Effector memory CD8-positive, alpha-beta T cell (primary cell): ENCODE measurements around the gene CMTM7.
"Not testable (repeated sequence)": the region's sequence is repeated elsewhere in the genome, so short reads cannot be mapped to it uniquely, and the experiment has no call there.

Source experiments
- ATAC-seq: fragments of 150-1000 bp; cut with Tn5 transposase; replicated peaks from 2 replicates; pipeline ENCODE4 v1.10.0; 2021; ENCODE audit warnings: mild to moderate bottlenecking, moderate library complexity
- DNase-seq, 3 experiments: peaks; one replicate each; pipeline ENCODE4 v3.0.0; 2021
- H3K27ac Mint-ChIP-seq, 2 donors: one replicate each; pipeline ENCODE4 v1.8.0; 2022; ENCODE audit warnings: mild to moderate bottlenecking in 2 of 2, mixed read lengths in 2 of 2, moderate library complexity in 2 of 2
- H3K27me3 Mint-ChIP-seq, 2 donors: one replicate each; pipeline ENCODE4 v1.8.0; 2022; ENCODE audit warnings: mixed read lengths in 2 of 2
- H3K36me3 Mint-ChIP-seq: one replicate; pipeline ENCODE4 v1.8.0; 2022; ENCODE audit warnings: mild to moderate bottlenecking, moderate library complexity, mixed read lengths; ENCODE audit not compliant: insufficient read depth
- H3K4me1 Mint-ChIP-seq, 2 donors: one replicate each; pipeline ENCODE4 v1.8.0; 2022; ENCODE audit warnings: low read depth in 2 of 2, mixed read lengths in 2 of 2
- H3K4me3 Mint-ChIP-seq, 2 donors: one replicate each; pipeline ENCODE4 v1.8.0; 2022; ENCODE audit warnings: mild to moderate bottlenecking in 2 of 2, mixed read lengths in 2 of 2, moderate library complexity in 2 of 2
- H3K9me3 Mint-ChIP-seq, 2 donors: one replicate each; pipeline ENCODE4 v1.8.0; 2022; ENCODE audit warnings: mixed read lengths in 2 of 2

The CMTM7 gene

DNA sequence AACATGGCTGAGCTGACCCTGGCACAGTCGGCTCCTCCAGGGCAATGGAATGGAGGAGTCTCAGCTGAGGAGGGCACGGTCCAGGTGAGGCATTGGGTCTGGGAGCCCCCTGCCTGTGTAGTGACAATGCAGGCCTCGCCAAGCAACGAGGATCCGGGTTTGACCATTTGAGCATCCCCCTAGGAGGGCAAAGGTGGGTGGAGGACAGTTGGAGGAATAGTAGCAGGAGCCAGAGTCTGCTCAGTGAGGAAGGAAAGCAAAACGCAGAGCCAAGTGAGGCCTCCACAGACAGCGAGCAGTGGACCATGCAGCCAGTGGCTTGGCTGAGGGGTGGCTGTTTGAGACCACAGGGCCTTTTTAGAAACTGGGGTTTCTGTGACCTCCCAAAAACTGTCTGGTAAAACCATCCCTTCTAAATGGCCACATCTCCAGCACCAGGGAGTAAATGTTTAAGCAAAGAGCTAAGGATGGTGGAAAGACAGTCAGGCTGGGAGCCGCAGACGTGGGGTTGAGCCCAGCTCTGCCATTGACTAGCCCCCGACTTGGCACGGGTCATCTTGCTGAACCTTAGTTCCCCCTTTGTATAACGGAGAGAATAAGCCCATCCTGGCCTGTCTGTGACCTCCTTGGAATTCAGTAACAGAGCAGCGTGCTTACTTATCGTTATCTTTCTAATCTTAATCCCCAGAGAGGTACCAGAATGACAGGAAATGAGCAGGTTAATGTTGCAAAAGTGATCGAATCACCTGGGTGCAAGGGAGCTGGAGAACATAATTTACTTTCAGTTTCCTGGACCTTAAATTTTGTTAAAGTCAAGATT, 64.2 kb downstream of the CMTM7 start:
- DNase-seq (no peak), ATAC-seq (no peak)
- Mint-ChIP-seq H3K4me1 (peaks cover 44 to 52% of the 10 kb centered on the region in 2 donors), H3K27me3 (no peaks in the 10 kb centered on the region), H3K27ac (peak overlapping the region in 1 of 2 donors; percentile 98), H3K9me3 (no peaks in the 10 kb centered on the region), H3K4me3 (peak overlapping the region; percentile 38 to 53), H3K36me3 (peaks cover 27% of the 10 kb centered on the region)

DNA sequence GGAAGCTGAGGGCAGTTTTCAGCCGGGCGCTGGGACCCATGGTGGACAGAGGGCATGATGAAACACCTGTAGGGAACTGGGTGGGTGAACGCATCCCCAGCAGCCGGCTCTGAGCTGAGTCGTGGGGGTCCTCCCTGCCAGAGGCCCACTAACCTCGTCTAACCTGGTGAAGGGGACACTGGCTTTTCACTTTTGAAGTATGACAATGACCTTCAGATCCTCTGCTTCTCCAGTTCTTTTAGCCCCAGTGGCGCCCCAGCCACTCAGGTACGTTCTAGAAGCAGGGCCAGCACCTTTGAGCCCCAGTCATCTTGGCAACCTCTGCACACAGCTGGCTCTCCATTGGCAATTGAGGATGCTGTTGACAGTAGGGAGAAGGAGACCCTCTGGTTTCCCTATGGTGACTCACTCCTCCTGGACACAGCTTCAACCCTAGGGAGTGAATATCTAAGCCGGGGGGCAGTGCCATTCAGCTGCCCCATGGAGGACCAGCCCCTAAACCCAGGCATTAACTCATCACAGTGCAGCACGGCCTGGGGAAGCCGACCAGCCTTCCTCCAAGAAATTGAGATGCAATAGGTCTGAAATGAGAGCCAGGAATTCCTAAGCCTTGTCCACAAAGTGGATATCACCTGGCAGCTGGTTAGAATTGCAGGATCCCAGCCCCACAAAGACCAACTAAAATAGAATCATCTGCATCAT, 64.9 kb downstream of the CMTM7 start:
- no peak for DNase-seq
- Mint-ChIP-seq H3K27me3 (no peaks in the 10 kb centered on the region), H3K4me3 (peak overlapping the region; percentile 38 to 53), H3K36me3 (peaks cover 27% of the 10 kb centered on the region), H3K4me1 (peaks cover 44 to 53% of the 10 kb centered on the region in 2 donors), H3K27ac (peak overlapping the region in 1 of 2 donors; percentile 98), H3K9me3 (no peaks in the 10 kb centered on the region)
- no peak for ATAC-seq

DNA sequence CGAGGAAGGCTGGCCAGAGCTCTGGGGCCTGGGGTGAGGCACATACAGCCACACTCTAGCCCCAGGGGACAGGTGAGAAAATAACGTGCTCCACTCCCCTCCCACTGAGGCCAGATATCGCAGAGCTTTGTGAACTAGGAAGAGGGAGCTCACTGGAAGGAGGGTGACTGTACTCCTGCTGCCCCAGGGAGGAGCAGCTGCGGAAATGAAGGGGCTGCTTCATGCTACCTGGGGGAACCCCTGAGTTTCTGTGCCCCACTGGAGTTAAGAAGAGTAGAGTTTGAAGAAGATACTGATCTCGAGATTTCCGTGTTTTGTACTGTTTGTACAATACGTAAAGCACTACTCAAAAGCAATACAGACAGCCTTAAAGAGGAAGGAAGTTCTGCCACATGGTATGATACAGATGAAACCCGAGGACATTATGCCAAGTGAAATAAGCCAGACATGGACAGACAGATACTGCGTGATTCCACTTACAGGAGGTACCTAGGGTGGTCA, 66.4 kb downstream of the CMTM7 start:
- DNase-seq, result peak; percentile 54 to 61 (median 59)
- Mint-ChIP-seq H3K27ac (peak overlapping the region in 1 of 2 donors; percentile 98), H3K9me3 (no peaks in the 10 kb centered on the region), H3K4me3 (peak overlapping the region; percentile 79 to 83), H3K27me3 (no peaks in the 10 kb centered on the region), H3K36me3 (peaks cover 20% of the 10 kb centered on the region), H3K4me1 (peaks cover 44 to 53% of the 10 kb centered on the region in 2 donors)
- peak; percentile 65 for ATAC-seq

DNA sequence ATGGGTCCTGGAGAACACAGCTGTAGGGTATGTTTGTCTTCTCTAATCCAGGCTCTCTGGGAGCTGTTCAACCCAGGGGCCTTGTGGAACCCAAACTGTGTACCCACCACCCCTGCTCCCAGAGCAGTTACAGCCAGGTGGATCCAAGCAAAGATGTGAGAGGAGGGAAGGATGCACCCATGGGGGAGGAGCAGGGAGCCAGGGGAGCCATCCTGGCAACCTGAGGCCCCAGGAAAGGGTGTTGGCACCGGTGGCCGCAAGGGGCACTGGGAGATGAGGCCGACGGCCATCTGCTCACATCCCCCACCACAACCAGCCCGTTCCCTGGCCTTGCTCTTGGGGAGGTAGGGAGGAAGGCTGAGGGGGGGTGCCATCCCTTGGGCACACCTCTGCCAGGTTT, 67.8 kb downstream of the CMTM7 start:
- Mint-ChIP-seq H3K4me3 (no peak overlapping the region), H3K27me3 (no peaks in the 10 kb centered on the region), H3K36me3 (peaks cover 20% of the 10 kb centered on the region), H3K9me3 (no peaks in the 10 kb centered on the region), H3K27ac (no peak overlapping the region), H3K4me1 (peaks cover 40 to 48% of the 10 kb centered on the region in 2 donors)
- ATAC-seq (no peak), DNase-seq (no peak)

DNA sequence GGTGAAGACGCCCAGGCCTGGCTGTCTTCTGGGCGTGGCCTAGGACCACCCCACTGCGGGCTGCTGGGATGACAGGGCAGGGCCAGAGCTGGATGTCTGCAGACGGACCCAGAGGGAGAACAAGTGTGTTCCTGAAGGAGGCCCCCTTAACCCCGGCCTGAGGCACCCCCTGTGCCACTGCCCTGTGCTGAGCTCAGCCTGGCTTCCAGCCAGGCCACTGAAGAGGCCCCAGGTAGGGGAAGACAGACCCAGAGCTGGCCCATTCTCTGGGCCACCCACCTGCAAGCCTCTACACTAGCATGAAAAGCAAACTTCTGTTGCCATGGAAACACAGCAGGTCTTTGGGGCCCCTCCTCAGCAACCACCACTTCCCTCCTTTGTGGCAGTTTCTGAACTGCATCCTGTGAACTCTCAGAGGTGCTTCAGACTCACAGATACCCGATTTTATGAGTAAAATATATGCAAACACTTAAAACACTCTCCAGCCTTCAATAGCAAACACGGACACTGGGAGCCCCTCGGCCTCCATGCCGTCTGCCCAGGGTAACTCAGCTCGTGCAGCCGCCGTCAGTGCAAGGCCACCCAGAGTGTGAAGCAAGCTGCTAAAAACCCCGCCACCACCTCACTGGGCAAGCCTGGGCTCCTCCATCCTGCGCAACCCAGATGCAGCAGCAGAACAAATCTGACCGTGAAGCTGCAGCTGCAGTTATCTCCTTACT, 68.5 kb downstream of the CMTM7 start:
- H3K36me3 Mint-ChIP-seq, result peaks cover 20% of the 10 kb centered on the region
- H3K27ac Mint-ChIP-seq, result no peak overlapping the region
- DNase-seq, result peak; percentile 75 to 79 (median 77)
- ATAC-seq, result peak; percentile 85
- no peak overlapping the region for H3K4me3 Mint-ChIP-seq
- H3K9me3 Mint-ChIP-seq, result no peaks in the 10 kb centered on the region
- H3K27me3 Mint-ChIP-seq, result no peaks in the 10 kb centered on the region
- H3K4me1 Mint-ChIP-seq, result peaks cover 34 to 43% of the 10 kb centered on the region in 2 donors

DNA sequence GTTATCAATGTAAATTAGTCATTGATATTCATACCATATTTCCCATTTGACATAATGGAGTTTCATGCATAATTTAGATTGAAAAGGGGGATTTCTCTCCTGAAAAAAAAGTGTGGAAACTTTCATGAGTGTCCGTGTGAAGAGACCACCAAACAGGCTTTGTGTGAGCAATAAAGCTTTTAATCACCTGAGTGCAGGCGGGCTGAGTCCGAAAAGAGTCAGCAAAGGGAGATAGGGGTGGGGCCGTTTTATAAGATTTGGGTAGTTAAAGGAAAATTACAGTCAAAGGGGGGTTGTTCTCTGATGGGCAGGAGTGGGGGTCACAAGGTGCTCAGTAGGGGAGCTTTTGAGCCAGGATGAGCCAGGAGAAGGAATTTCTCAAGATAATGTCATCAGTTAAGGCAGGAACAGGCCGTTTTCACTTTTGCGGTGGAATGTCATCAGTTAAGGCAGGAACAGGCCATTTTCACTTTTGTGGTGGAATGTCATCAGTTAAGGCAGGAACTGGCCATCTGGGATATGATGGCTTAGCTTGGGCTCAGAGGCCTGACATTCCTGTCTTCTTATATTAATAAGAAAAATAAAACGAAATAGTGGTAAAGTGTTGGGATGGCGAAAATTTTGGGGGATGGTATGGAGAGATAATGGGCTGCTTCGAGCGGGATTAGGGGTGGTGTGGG, 69.3 kb downstream of the CMTM7 start:
- not testable (repeated sequence) for H3K27ac Mint-ChIP-seq, H3K27me3 Mint-ChIP-seq, H3K9me3 Mint-ChIP-seq, DNase-seq, ATAC-seq, H3K4me3 Mint-ChIP-seq
- H3K4me1 Mint-ChIP-seq, result peaks cover 27 to 44% of the 10 kb centered on the region in 2 donors
- H3K36me3 Mint-ChIP-seq, result peaks cover 20% of the 10 kb centered on the region

DNA sequence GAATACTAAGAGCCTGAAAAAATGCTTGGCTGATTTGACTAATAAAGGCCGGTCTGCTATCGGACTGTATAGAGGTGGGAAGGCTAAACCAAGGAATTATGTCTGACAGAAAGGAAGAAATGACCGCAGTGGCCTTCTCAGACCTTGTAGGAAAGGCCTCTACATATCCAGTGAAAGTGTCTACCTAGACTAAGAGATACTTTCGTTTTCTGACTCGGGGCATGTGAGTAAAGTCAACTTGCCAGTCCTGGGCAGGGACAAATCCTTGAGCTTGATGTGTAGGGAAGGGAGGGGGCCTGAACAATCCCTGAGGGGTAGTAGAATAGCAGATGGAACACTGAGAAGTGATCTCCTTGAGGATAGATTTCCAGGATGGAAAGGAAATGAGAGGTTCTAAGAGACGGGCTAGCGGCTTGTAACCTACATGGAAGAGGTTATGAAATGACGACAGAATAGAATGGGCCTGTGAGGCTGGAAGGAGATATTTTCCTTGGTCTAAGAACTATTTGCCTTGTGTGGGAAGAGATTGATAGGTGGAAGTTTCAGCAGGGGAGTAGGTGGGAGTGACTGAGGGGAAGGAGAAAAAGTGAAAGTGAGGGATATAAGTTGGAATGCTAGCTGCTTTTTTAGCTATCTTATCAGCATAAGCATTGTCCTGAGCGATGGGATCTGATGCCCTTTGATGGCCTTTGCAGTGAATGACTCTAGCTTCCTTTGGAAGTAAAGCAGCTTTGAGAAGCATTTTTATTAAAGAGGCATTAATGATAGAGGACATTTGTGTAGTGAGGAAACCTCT, 70.7 kb downstream of the CMTM7 start:
- H3K4me3 Mint-ChIP-seq, H3K27ac Mint-ChIP-seq, ATAC-seq, H3K9me3 Mint-ChIP-seq, H3K27me3 Mint-ChIP-seq: not testable (repeated sequence)
- peaks cover 26 to 38% of the 10 kb centered on the region in 2 donors for H3K4me1 Mint-ChIP-seq
- peaks cover 20% of the 10 kb centered on the region for H3K36me3 Mint-ChIP-seq
- DNase-seq, result peak in 1 of 3 experiments; percentile 43

DNA sequence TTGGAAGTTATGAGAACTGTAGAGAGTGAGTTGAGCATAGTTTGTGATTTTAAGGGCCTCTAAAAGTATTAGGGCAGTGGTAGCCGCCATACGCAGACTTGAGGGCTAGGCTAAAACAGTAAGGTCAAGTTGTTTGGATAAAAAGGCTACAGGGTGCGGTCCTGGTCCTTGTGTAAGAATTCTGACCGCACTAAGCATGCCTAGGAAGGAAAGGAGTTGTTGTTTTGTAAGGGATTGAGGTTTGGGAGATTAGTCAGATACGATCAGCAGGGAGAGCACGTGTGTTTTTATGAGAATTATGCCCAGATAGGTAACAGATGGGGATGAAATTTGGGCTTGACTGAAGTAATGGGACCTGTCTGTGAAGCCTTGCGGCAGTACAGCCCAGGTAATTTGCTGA, 71.8 kb downstream of the CMTM7 start:
- Mint-ChIP-seq H3K36me3 (peaks cover 12% of the 10 kb centered on the region), H3K4me1 (peaks cover 18 to 29% of the 10 kb centered on the region in 2 donors)
- not testable (repeated sequence) for ATAC-seq, DNase-seq, H3K27ac Mint-ChIP-seq, H3K9me3 Mint-ChIP-seq, H3K27me3 Mint-ChIP-seq, H3K4me3 Mint-ChIP-seq

DNA sequence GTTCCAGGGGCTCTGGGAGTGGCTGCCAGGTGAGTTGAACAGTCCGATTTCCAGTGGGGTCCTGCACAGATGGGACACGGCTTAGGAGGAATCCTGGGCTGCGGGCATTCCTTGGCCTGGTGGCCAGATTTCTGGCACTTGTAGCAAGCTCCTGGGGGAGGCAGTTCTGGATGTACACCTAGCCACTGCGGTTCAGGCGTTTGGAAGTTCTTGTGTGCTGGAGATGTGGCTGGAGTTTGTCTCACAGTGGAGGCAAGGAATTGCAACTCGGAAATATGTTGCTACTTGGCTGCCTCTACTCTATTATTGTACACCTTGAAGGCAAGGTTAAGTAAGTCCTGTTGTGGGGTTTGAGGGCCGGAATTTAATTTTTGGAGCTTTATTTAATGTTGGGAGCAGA, 73.1 kb downstream of the CMTM7 start:
- not testable (repeated sequence) for ATAC-seq, H3K4me3 Mint-ChIP-seq, H3K27ac Mint-ChIP-seq, H3K27me3 Mint-ChIP-seq, DNase-seq, H3K9me3 Mint-ChIP-seq
- Mint-ChIP-seq H3K36me3 (peaks cover 10% of the 10 kb centered on the region), H3K4me1 (peaks cover 16 to 31% of the 10 kb centered on the region in 2 donors)

DNA sequence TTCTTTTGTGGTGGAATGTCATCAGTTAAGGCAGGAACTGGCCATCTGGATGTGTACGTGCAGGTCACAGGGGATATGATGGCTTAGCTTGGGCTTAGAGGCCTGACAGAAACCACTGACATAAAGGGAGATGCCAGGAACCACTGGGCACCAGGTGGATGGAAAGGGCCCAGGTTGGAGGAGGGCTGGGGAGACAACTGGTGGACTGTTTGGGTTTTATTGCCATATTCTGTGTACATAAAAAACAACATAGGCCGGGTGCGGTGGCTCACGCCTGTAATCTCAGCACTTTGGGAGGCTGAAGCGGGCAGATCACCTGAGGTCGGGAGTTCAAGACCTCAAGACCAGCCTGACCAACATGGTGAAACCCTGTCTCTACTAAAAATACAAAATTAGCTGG, 75.2 kb downstream of the CMTM7 start:
- not testable (repeated sequence) for H3K4me3 Mint-ChIP-seq

DNA sequence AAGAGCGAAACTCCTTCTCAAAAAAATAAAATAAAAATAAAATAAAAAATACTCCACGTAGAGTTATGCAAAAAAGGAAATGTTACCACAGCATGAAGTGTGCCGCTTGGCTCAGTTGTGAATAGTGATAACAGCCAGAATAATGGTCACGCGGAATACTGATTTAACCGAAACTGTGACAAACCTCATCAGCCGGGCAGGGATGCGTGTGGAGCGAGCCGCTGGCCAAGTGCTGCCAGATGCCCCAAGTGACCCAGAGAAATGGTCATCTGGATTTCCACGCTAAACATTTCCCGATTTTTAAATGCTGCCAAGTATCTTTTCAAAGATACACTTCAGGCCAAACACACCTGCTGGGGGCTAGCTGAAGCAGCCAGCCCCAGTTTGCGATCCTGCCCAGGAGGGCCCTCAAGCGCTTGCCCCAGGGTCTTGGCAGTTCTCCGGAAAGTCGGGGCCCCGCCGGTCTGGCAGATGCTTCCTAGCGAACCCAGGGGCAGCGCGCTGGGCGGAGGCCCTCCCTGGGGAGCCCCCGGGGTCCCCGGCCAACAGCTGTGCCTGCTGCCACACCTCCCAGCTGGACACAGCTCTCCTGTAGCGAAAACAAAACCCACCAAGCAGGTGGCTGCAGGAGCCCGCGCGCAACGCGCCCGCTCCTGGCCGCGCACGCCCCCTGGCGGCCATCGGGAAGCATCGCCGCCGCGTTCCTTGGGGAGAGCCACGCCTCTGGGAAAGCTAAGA, 75.8 kb downstream of the CMTM7 start:
- Mint-ChIP-seq H3K36me3 (no peaks in the 10 kb centered on the region), H3K4me3 (peak overlapping the region in 1 of 2 donors; percentile 32), H3K9me3 (no peaks in the 10 kb centered on the region), H3K27ac (no peak overlapping the region), H3K4me1 (peaks cover 11 to 27% of the 10 kb centered on the region in 2 donors), H3K27me3 (no peaks in the 10 kb centered on the region)
- DNase-seq (peak; percentile 78 to 84 (median 78)), ATAC-seq (peak; percentile 96)

More for the DNA sequence above, 75.2 kb downstream of the CMTM7 start:
- not testable (repeated sequence) for DNase-seq, ATAC-seq, H3K9me3 Mint-ChIP-seq, H3K27ac Mint-ChIP-seq, H3K36me3 Mint-ChIP-seq, H3K27me3 Mint-ChIP-seq
- peaks cover 11 to 27% of the 10 kb centered on the region in 2 donors for H3K4me1 Mint-ChIP-seq
